Epithelial cell of proximal tubule (primary cell): ENCODE measurements around the gene FARP1. TPM values are rescaled to one million over a fixed set of nuclear protein-coding genes. Genes with fewer than 3 reads are reported as not detected.
"Not testable (repeated sequence)": the region's sequence is repeated elsewhere in the genome, so short reads cannot be mapped to it uniquely, and the experiment has no call there.

Experiments
- DNase-seq: peaks from one replicate; pipeline ENCODE4 v3.0.0-alpha.2; 2011; ENCODE audit warnings: low read depth
- H3K4me3 ChIP-seq: 2 replicates; pipeline ENCODE4 v1.5.1; 2011; ENCODE audit warnings: low read depth, mild to moderate bottlenecking, low read length
- CTCF ChIP-seq: conservative IDR thresholded peaks from 2 replicates; pipeline ENCODE4 v1.5.1; 2012; ENCODE audit warnings: low read depth, mild to moderate bottlenecking, low read length
- total RNA-seq: library from RNA; depleted of rRNA; stranded (reverse); fragments of >200 nt; gene quantifications from 2 replicates; pipeline ENCODE4 v1.2.3, GENCODE V29; 2015

The FARP1 gene
- total RNA-seq, 1 donor from 2014 or later, result 97.0 TPM

DNA sequence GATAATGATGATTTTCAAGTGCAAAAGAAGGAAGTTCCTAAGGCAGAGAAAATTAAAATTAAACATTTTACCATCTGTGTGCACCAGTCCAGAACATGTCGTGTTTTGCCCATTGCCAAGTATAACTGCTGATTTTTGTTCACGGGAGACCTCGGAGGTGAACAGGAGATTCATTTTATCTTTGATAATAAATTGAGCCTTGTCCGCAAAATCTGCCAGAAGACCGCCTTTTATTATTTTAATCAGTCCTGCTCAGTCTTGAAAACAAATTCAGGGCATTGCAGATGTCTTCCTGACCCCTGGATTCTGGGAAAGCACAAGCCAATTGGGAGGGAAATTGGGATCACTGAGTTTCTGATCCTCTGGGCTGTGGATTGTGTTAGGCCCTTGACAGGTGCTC, 268.1 kb downstream of the FARP1 start:
- no peak for TF ChIP-seq CTCF
- no peak for DNase-seq
- no peak overlapping the region for H3K4me3 ChIP-seq

DNA sequence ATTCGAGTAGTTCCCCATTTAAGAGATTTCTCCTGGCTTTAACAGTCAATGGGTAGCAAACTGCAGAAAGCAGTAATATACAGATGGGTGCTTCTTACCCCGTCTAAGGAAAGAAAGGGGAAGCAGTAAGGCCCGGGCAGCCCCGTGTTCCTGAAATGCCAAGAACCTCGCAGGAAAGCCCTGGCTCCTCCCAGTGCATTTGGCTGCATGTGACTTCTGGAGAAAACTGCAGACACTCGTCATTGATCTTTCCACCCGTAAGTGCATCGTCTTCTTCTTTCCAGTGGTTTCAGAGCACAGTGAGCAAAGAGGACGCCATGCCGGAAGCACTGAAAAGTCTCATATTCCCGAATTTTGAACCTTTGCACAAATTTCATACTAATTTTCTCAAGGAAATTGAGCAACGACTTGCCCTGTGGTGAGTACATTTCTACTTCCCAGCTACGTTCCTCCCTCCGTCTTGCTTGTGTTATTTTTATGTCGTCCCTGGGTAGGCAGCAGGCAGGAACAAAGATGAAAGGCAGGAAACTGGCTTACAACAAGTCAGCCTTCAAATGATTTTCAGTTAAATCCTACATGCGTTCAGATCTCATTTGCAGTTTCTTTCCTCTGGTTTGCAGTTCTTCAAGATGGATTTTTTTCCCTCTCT, 268.8 kb downstream of the FARP1 start:
- H3K4me3 ChIP-seq, result no peak overlapping the region
- no peak for DNase-seq
- no peak for TF ChIP-seq CTCF

DNA sequence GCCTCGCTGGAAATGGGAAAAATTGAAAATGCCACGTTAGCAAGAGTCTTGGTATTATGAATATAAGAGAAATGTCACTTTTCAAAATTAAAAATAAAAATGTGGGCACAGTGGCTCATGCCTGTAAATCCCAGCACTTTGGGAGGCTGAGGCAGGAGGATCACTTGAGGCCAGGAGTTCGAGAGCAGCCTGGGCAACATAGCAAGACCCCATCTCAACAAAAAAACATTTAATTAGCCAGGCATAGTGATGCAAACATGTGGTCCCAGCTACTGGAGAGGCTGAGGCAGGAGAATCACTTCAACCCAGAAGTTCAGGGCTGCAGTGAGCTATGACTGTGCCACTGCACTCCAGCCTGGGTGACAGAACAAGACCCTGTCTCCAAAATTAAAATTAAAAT, 270.4 kb downstream of the FARP1 start:
- not testable (repeated sequence) for H3K4me3 ChIP-seq, DNase-seq

GRCh38 chr13:98413796-98414195, 270.9 kb downstream of the FARP1 start:
- no peak overlapping the region for H3K4me3 ChIP-seq
- no peak for TF ChIP-seq CTCF
- no peak for DNase-seq

DNA sequence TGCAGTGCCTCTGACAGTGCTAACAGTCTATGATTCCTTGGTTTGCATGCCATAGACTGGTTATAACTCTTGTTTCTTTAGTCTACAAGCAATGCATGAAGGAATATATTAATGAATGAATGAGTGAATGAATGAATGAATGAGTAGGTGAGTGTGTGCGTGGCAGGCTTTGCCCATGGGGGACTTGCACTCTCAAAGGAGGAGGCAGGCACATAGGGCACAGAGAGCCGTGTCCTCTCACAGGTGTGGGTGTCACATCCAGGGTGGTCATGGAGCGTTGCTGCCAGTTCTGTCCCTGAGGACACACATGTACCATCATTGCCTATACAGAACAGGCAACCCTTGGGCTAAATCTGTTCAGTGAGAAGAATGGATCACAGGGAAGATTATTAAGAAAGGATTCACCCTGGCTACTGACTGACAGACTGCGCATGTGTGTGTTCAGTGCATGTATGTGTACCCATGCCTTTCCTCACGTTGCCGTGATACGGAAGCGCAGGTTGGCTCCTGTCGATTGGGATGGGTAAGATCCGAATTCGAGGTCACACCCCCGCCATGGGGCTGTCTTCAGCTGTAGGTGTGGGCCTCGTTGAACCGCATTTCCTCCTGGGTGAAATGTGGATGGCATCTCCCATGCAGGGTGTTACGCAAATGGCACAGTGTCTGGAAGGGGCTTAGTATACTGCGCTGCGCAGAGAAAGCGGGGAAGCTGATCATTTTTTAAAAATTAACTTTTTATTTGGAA, 272.6 kb downstream of the FARP1 start:
- TF ChIP-seq CTCF, result no peak
- H3K4me3 ChIP-seq, result no peak overlapping the region
- no peak for DNase-seq

- no peak overlapping the region for H3K4me3 ChIP-seq
- DNase-seq, result no peak
- no peak for TF ChIP-seq CTCF
These were observed 273.5 kb downstream of the FARP1 start for GRCh38 chr13:98416408-98416807.

- DNase-seq, result no peak
- H3K4me3 ChIP-seq, result no peak overlapping the region
- TF ChIP-seq CTCF, result no peak
These were observed 277.1 kb downstream of the FARP1 start for GRCh38 chr13:98419786-98420553.
